SK-N-SH (cell line): Measurements from ENCODE around the gene DENND6B. TPM values are rescaled to one million over a fixed set of nuclear protein-coding genes. Genes with fewer than 3 reads are reported as not detected.
"Not testable (repeated sequence)": the region's sequence is repeated elsewhere in the genome, so short reads cannot be mapped to it uniquely, and the experiment has no call there.

Experiments
- CTCF ChIA-PET: fragments of 300-600, 350-600 bp; formaldehyde crosslinking; extraction: SDS; loops from one replicate; lab custom pipeline; 2021; lab: Yijun Ruan, JAX
- POLR2A ChIA-PET: fragments of 350-600 bp; sonication (Branson Sonifier 250); formaldehyde crosslinking; extraction: SDS; loops from one replicate; lab custom pipeline; 2020; ENCODE audit warnings: antibody characterized with exemption, inconsistent platforms; lab: Yijun Ruan, JAX
- DNase-seq: peaks from one replicate; pipeline ENCODE4 v3.0.0; 2012
- H2AFZ ChIP-seq: fragments of 200-600 bp; sonication (generic); 2 replicates; pipeline ENCODE4 v1.8.1; 2016; ENCODE audit warnings: antibody characterized with exemption, mild to moderate bottlenecking, low read depth
- H3F3A ChIP-seq: fragments of 200-600 bp; sonication (generic); replicated peaks from 2 replicates; pipeline ENCODE3; 2016; ENCODE audit warnings: antibody characterized with exemption, mild to moderate bottlenecking; ENCODE audit not compliant: insufficient read depth
- H3K27ac ChIP-seq, 2 experiments: fragments of 200-500 bp in 1 of 2; fragments of 200-600 bp in 1 of 2; sonication (Bioruptor generic) in 1 of 2; sonication (generic), shearing (Covaris generic) in 1 of 2; 2 replicates each; pipeline versions ENCODE4 v1.5.1 to v1.6.1; 2014 to 2016; ENCODE audit warnings: low read depth in 2 of 2, inconsistent platforms in 1 of 2, low read length in 1 of 2, mild to moderate bottlenecking in 1 of 2, mixed read lengths in 1 of 2
- H3K27me3 ChIP-seq: fragments of 200-600 bp; sonication (generic), shearing (Covaris generic); 2 replicates; pipeline ENCODE4 v1.6.1; 2016; ENCODE audit warnings: mixed run types; ENCODE audit not compliant: insufficient read depth
- H3K36me3 ChIP-seq, 2 experiments: fragments of 200-500 bp in 1 of 2; fragments of 200-600 bp in 1 of 2; sonication (Bioruptor generic) in 1 of 2; sonication (generic) in 1 of 2; replicated peaks in 1 of 2; 2 replicates each; pipeline versions ENCODE3 to v1.5.1; 2014 to 2016; ENCODE audit warnings: low read length in 1 of 2, mild to moderate bottlenecking in 1 of 2; ENCODE audit not compliant: insufficient read depth in 2 of 2, control insufficient read depth in 1 of 2
- H3K4me1 ChIP-seq, 2 experiments: fragments of 200-500 bp in 1 of 2; fragments of 200-600 bp in 1 of 2; sonication (Bioruptor generic) in 1 of 2; sonication (generic), shearing (Covaris generic) in 1 of 2; 2 replicates each; pipeline versions ENCODE4 v1.5.1 to v1.6.1; 2014 to 2016; ENCODE audit warnings: low read depth in 1 of 2, low read length in 1 of 2, mixed run types in 1 of 2; ENCODE audit not compliant: insufficient read depth in 2 of 2, control insufficient read depth in 1 of 2
- H3K4me2 ChIP-seq: fragments of 200-600 bp; sonication (generic), shearing (Covaris generic); 2 replicates; pipeline ENCODE4 v1.6.1; 2017; ENCODE audit warnings: mixed run types
- H3K4me3 ChIP-seq, 2 experiments: fragments of 200-500 bp in 1 of 2; fragments of 200-600 bp in 1 of 2; sonication (Bioruptor generic) in 1 of 2; sonication (generic), shearing (Covaris generic) in 1 of 2; 2 replicates each; pipeline versions ENCODE4 v1.5.1 to v1.8.1; 2014 to 2016; ENCODE audit warnings: low read depth in 2 of 2, inconsistent platforms in 1 of 2, low read length in 1 of 2, mild to moderate bottlenecking in 1 of 2, mixed read lengths in 1 of 2, moderate library complexity in 1 of 2
- H3K79me2 ChIP-seq: fragments of 200-600 bp; sonication (generic); 2 replicates; pipeline ENCODE4 v1.8.1; 2017; ENCODE audit warnings: mild to moderate bottlenecking; ENCODE audit not compliant: insufficient read depth
- H3K9ac ChIP-seq: fragments of 200-600 bp; sonication (generic); 2 replicates; pipeline ENCODE4 v1.6.1; 2017; ENCODE audit warnings: mixed run types
- H3K9me2 ChIP-seq: fragments of 200-600 bp; sonication (generic); 2 replicates; pipeline ENCODE4 v1.6.1; 2017; ENCODE audit warnings: mixed run types
- H3K9me3 ChIP-seq: fragments of 200-600 bp; sonication (generic); 2 replicates; pipeline ENCODE4 v1.6.1; 2017; ENCODE audit warnings: mixed run types, mild to moderate bottlenecking, moderate library complexity
- H4K20me1 ChIP-seq: fragments of 200-600 bp; sonication (generic); 2 replicates; pipeline ENCODE4 v1.6.1; 2017; ENCODE audit warnings: mild to moderate bottlenecking, mixed run types; ENCODE audit not compliant: insufficient read depth
- CHD2 ChIP-seq: fragments of 150-350 bp; IDR thresholded peaks from 2 replicates; pipeline ENCODE4 v1.6.1; 2018; ENCODE audit warnings: low read length; ENCODE audit not compliant: partially characterized antibody
- ELF1 ChIP-seq: IDR thresholded peaks from 2 replicates; pipeline ENCODE4 v1.4.0; 2012
- EZH2phosphoT487 ChIP-seq: fragments of 200-600 bp; sonication (generic); IDR thresholded peaks from 2 replicates; pipeline ENCODE4 v1.6.1; 2017; ENCODE audit warnings: low read depth, mixed run types, mild to moderate bottlenecking, antibody characterized with exemption, moderate library complexity, borderline replicate concordance
- GATA2 ChIP-seq: sonication (generic); formaldehyde crosslinking; IDR thresholded peaks from 2 replicates; pipeline ENCODE4 v1.5.0; 2020; ENCODE audit warnings: mild to moderate bottlenecking, missing genetic modification reagents
- NRF1 ChIP-seq: IDR thresholded peaks from 2 replicates; pipeline ENCODE4 v1.6.1; 2012; ENCODE audit warnings: low read depth, mild to moderate bottlenecking, low read length
- RAD21 ChIP-seq: IDR thresholded peaks from 2 replicates; pipeline ENCODE4 v1.6.1; 2012; ENCODE audit warnings: mild to moderate bottlenecking, low read length
- RXRA ChIP-seq: IDR thresholded peaks from 2 replicates; pipeline ENCODE4 v1.4.0; 2012; ENCODE audit warnings: low read depth, mild to moderate bottlenecking, borderline replicate concordance
- SIN3A ChIP-seq: IDR thresholded peaks from 2 replicates; pipeline ENCODE4 v1.6.1; 2012; ENCODE audit warnings: low read depth, mild to moderate bottlenecking, low read length, moderate library complexity, borderline replicate concordance
- TAF1 ChIP-seq: IDR thresholded peaks from 2 replicates; pipeline ENCODE4 v1.6.1; 2012; ENCODE audit warnings: low read depth, mild to moderate bottlenecking, low read length, moderate library complexity, borderline replicate concordance
- TCF12 ChIP-seq: IDR thresholded peaks from 2 replicates; pipeline ENCODE4 v1.4.0; 2012
- TEAD4 ChIP-seq: IDR thresholded peaks from 2 replicates; pipeline ENCODE4 v1.4.0; 2012; ENCODE audit warnings: mild to moderate bottlenecking, borderline replicate concordance; ENCODE audit not compliant: insufficient read depth
- WGBS: methylation state at CpG from one replicate; pipeline ENCODE4 v1.1.6; 2017; ENCODE audit warnings: low lambda C conversion rate; 5-methylcytosine and 5-hydroxymethylcytosine counted together
- polyA plus RNA-seq, 3 experiments: library from polyadenylated mRNA; depleted of rRNA; stranded (reverse); fragments of >200 nt; gene quantifications; 2 replicates each; pipeline ENCODE4 v1.2.3, GENCODE V29; 2012
- TF ChIP-seq, protein P1 (sequence below): IDR thresholded peaks from 2 replicates; pipeline ENCODE4 v1.4.0; 2012; ENCODE audit warnings: low read depth, borderline replicate concordance
- TF ChIP-seq, protein P2 (sequence below): IDR thresholded peaks from 2 replicates; pipeline ENCODE4 v1.4.0; 2012; ENCODE audit warnings: low read depth
- TF ChIP-seq, protein P3 (sequence below): IDR thresholded peaks from 2 replicates; pipeline ENCODE4 v1.4.0; 2012; ENCODE audit warnings: low read depth, borderline replicate concordance
- TF ChIP-seq, protein P4 (sequence below): fragments of 150-350 bp; IDR thresholded peaks from 2 replicates; pipeline ENCODE4 v1.6.1; 2016; ENCODE audit warnings: mild to moderate bottlenecking, low read depth, low read length

The DENND6B gene
- polyA plus RNA-seq, 1 of the 3 experiments (the other 2 are of a cell fraction), result 5.6 TPM

DNA sequence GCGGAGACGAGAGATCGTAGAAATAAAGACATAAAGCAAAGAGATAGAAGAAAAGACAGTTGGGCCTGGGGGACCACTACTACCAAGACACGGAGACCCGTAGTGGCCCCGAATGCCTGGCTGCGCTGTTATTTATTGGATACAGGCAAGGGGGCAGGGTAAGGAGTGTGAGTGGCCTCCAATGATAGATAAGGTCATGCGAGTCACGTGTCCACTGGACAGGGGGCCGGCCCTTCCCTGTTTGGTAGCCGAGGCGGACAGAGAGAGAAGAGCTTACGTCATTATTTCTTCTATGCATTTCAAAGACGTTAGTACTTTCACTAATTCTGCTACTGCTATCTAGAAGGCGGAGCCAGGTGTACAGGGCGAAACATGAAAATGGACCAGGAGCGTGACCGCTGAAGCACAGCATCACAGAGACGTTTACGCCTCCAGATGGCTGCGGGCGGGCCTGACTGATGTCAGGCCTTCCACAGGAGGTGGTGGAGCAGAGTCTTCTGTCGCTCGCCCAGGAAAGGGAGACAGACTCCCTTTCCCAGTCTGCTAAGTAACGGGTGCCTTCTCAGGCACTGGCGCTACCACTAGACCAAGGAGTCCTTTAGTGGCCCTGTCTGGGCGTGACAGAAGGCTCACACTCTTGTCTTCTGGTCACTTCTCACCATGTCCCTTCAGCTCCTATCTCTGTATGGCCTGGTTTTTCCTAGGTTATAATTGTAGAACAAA lies 41.1 kb upstream of the DENND6B start:
- Histone ChIP-seq H3K9ac (no peak overlapping the region), H3K4me3 (no peak overlapping the region), H3K36me3 (peaks cover 0 to 27% of the 10 kb centered on the region in 2 experiments)
- TF ChIP-seq NRF1 (no peak), CHD2 (no peak), TCF12 (no peak)
- TF ChIP-seq, all 33 proteins: peak for 0
- H3K9me3 ChIP-seq, result no peaks in the 10 kb centered on the region
- H3F3A ChIP-seq, result peaks cover 9% of the 10 kb centered on the region
- WGBS, result 98% methylated on average over 27 of the region's 27 CpGs
- H3K27me3 ChIP-seq, result no peaks in the 10 kb centered on the region
- no peak for DNase-seq
- no peaks in the 10 kb centered on the region; a peak in 1 of 4 replicates for H3K4me1 ChIP-seq
- H3K4me2 ChIP-seq, result no peak overlapping the region
- ChIA-PET CTCF (interaction anchor here (1.5 kb wide), 1 partner anchor 17 kb away, joined by 3 read pairs; no protein-coding TSS in a partner anchor), POLR2A (no interaction called here)
- H2AFZ ChIP-seq, result no peak overlapping the region
- peaks cover 75% of the 10 kb centered on the region for H3K79me2 ChIP-seq
- peaks cover 37% of the 10 kb centered on the region for H4K20me1 ChIP-seq
- no peak overlapping the region for H3K27ac ChIP-seq
- H3K9me2 ChIP-seq, result no peaks in the 10 kb centered on the region

DNA sequence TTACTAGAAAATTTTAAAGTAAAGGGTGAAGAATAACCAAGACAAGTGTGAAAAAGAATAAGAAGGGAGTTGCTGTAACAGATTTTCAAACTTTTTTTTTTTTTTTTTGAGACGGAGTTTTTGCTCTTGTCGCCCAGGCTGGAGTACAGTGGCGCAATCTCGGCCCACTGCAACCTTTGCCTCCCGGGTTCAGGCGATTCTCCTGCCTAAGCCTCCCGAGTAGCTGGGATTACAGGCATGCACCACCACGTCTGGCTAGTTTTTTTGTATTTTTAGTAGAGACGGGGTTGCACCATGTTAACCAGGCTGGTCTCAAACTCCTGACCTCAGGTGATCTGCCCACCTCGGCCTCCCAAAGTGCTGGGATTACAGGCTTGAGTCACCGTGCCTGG lies 37.0 kb upstream of the DENND6B start:
- H3K9me3 ChIP-seq, H3K9me2 ChIP-seq, H3K27ac ChIP-seq, H2AFZ ChIP-seq, H3K27me3 ChIP-seq, H3K4me2 ChIP-seq, H3K4me1 ChIP-seq, DNase-seq, H3K4me3 ChIP-seq, H3F3A ChIP-seq, H3K9ac ChIP-seq: not testable (repeated sequence)
- ChIA-PET CTCF (interaction anchor here (1.2 to 1.3 kb wide), 2 partner anchors 14 to 22 kb away, joined by 3 read pairs; no protein-coding TSS in a partner anchor), POLR2A (interaction anchor here (0.6 kb wide), 1 partner anchor 26 kb away, joined by 3 read pairs; no protein-coding TSS in a partner anchor)
- 97% methylated on average over 11 of the region's 11 CpGs for WGBS
- peaks cover 96% of the 10 kb centered on the region for H3K79me2 ChIP-seq
- peaks cover 68% of the 10 kb centered on the region for H4K20me1 ChIP-seq
- peaks cover 3 to 13% of the 10 kb centered on the region in 2 experiments for H3K36me3 ChIP-seq

DNA sequence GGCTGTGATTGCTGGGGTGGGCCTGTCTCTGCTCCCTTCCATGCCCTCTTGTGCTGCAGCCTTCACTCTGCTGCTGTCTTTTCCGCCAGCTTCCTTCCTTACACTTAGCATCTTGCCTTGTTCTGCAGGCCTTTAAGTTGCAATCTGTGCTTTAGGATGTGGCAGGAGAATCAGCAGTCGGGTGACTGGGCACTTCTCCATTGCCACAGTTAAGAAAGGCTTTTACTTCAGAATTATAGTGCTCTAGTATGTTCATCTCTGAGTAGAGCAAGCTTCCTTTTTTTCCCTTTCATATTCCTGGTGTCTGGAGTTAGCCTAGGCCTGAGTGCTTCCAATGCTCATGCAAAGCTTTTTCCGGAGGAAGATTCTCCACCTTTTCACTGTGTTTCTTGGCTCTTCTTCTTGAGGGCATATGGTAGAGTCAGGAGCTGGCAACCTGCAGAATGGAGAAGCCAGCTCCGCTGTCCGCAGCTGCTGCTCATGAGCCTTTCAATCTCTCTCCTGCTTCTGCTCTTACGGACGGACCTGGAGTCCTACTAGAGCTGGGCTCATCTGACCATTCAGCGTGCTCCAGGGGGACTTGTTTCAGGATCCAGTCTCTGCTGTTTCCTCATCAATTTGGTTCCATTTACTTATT lies 36.5 kb upstream of the DENND6B start:
- DNase-seq, result no peak
- ChIA-PET CTCF (interaction anchor here (0.6 to 1.3 kb wide), 4 partner anchors 14 to 111 kb away, joined by 3 to 4 read pairs (median 3); no protein-coding TSS in a partner anchor), POLR2A (interaction anchor here (0.6 kb wide), 2 partner anchors 8 to 26 kb away, joined by 3 to 4 read pairs; no protein-coding TSS in a partner anchor)
- H3K36me3 ChIP-seq, result peaks cover 3 to 10% of the 10 kb centered on the region in 2 experiments
- 97% methylated on average over 8 of the region's 8 CpGs for WGBS
- H4K20me1 ChIP-seq, result peaks cover 72% of the 10 kb centered on the region
- H3K9me2 ChIP-seq, result no peaks in the 10 kb centered on the region
- no peak overlapping the region for H3K4me2 ChIP-seq
- no peak overlapping the region for H3K9ac ChIP-seq
- H2AFZ ChIP-seq, result no peak overlapping the region
- H3K79me2 ChIP-seq, result peaks cover 95% of the 10 kb centered on the region
- H3K9me3 ChIP-seq, result no peaks in the 10 kb centered on the region
- H3K4me1 ChIP-seq, result no peaks in the 10 kb centered on the region; a peak in 1 of 4 replicates
- no peak overlapping the region for H3K4me3 ChIP-seq
- H3K27me3 ChIP-seq, result no peaks in the 10 kb centered on the region
- peaks cover 9% of the 10 kb centered on the region for H3F3A ChIP-seq
- no peak overlapping the region for H3K27ac ChIP-seq
- TF ChIP-seq, protein P1, sequence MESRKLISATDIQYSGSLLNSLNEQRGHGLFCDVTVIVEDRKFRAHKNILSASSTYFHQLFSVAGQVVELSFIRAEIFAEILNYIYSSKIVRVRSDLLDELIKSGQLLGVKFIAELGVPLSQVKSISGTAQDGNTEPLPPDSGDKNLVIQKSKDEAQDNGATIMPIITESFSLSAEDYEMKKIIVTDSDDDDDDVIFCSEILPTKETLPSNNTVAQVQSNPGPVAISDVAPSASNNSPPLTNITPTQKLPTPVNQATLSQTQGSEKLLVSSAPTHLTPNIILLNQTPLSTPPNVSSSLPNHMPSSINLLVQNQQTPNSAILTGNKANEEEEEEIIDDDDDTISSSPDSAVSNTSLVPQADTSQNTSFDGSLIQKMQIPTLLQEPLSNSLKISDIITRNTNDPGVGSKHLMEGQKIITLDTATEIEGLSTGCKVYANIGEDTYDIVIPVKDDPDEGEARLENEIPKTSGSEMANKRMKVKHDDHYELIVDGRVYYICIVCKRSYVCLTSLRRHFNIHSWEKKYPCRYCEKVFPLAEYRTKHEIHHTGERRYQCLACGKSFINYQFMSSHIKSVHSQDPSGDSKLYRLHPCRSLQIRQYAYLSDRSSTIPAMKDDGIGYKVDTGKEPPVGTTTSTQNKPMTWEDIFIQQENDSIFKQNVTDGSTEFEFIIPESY, result no peak
- no peak for TF ChIP-seq NRF1
- no peak for TF ChIP-seq RAD21
- TF ChIP-seq GATA2, result no peak
- TF ChIP-seq SIN3A, result no peak
- TF ChIP-seq, protein P2, sequence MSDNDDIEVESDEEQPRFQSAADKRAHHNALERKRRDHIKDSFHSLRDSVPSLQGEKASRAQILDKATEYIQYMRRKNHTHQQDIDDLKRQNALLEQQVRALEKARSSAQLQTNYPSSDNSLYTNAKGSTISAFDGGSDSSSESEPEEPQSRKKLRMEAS, result no peak
- TF ChIP-seq, protein P3, sequence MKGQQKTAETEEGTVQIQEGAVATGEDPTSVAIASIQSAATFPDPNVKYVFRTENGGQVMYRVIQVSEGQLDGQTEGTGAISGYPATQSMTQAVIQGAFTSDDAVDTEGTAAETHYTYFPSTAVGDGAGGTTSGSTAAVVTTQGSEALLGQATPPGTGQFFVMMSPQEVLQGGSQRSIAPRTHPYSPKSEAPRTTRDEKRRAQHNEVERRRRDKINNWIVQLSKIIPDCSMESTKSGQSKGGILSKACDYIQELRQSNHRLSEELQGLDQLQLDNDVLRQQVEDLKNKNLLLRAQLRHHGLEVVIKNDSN, result no peak
- no peak for TF ChIP-seq TAF1
- no peak for TF ChIP-seq TEAD4
- TF ChIP-seq, protein P4, sequence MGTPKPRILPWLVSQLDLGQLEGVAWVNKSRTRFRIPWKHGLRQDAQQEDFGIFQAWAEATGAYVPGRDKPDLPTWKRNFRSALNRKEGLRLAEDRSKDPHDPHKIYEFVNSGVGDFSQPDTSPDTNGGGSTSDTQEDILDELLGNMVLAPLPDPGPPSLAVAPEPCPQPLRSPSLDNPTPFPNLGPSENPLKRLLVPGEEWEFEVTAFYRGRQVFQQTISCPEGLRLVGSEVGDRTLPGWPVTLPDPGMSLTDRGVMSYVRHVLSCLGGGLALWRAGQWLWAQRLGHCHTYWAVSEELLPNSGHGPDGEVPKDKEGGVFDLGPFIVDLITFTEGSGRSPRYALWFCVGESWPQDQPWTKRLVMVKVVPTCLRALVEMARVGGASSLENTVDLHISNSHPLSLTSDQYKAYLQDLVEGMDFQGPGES, result no peak
- TF ChIP-seq ELF1, result no peak
- TF ChIP-seq RXRA, result no peak
- no peak for TF ChIP-seq EZH2phosphoT487
